Adipocyte (in vitro differentiated cells): Measurements from ENCODE around the gene PARD3B.
"Not testable (repeated sequence)": the region's sequence is repeated elsewhere in the genome, so short reads cannot be mapped to it uniquely, and the experiment has no call there.

Source experiments
- DNase-seq: peaks from one replicate; pipeline ENCODE4 v3.0.0-alpha.2; 2015; ENCODE audit warnings: low read depth
- H3K27me3 ChIP-seq: replicated peaks from 2 replicates; pipeline ENCODE4 v1.7.0; 2013; ENCODE audit warnings: mild to moderate bottlenecking, low read length, moderate library complexity; ENCODE audit not compliant: control insufficient read depth, insufficient read depth
- H3K36me3 ChIP-seq: 2 replicates; pipeline ENCODE4 v1.7.0; 2013; ENCODE audit warnings: low read length, mild to moderate bottlenecking, moderate library complexity; ENCODE audit not compliant: control insufficient read depth, insufficient read depth, severe bottlenecking
- H3K4me1 ChIP-seq: 2 replicates; pipeline ENCODE4 v1.7.0; 2013; ENCODE audit warnings: mild to moderate bottlenecking, low read length, moderate library complexity; ENCODE audit not compliant: control insufficient read depth, insufficient read depth
- H3K4me3 ChIP-seq: 2 replicates; pipeline ENCODE4 v1.7.0; 2013; ENCODE audit warnings: mild to moderate bottlenecking, low read length, moderate library complexity
- H3K9ac ChIP-seq: 2 replicates; pipeline ENCODE4 v1.7.0; 2013; ENCODE audit warnings: mild to moderate bottlenecking, low read length, moderate library complexity
- H3K9me3 ChIP-seq: 2 replicates; pipeline ENCODE4 v1.7.0; 2013; ENCODE audit warnings: mild to moderate bottlenecking, low read length, moderate library complexity; ENCODE audit not compliant: control insufficient read depth

The PARD3B gene

DNA sequence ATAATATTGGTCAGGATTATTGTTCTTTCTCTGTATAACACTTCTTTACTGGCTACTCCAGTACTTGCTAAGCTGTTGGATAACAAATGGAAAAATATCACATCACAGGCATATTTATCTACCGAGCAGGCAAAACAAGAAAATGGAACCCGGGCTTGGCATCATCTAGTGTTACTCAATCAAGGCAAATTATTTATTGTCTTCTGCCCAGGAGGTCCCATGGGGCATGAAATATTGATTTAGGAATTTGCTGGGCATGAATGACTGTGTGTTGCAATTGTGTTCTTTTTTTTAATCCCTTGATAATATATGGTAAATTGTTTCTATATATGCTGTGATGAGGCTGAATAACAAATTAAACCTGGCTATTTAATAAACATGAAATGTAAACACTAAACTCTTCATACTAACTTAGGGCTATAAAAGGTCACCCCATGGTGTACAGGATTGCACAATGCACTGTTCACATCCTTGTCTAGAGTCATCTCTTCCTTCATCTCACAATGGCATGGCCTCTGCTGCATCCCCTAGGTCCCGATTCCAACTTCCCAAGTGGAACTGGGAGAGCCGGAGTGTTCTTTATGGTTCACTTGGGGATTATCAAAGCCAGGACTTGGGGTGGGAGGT lies 2.2 kb upstream of the PARD3B start:
- peaks cover 44% of the 10 kb centered on the region for H3K4me1 ChIP-seq
- no peak overlapping the region for H3K4me3 ChIP-seq
- H3K9ac ChIP-seq, result no peak overlapping the region
- no peaks in the 10 kb centered on the region for H3K9me3 ChIP-seq
- no peaks in the 10 kb centered on the region for H3K36me3 ChIP-seq
- H3K27me3 ChIP-seq, result no peaks in the 10 kb centered on the region
- peak; percentile 58 for DNase-seq

DNA sequence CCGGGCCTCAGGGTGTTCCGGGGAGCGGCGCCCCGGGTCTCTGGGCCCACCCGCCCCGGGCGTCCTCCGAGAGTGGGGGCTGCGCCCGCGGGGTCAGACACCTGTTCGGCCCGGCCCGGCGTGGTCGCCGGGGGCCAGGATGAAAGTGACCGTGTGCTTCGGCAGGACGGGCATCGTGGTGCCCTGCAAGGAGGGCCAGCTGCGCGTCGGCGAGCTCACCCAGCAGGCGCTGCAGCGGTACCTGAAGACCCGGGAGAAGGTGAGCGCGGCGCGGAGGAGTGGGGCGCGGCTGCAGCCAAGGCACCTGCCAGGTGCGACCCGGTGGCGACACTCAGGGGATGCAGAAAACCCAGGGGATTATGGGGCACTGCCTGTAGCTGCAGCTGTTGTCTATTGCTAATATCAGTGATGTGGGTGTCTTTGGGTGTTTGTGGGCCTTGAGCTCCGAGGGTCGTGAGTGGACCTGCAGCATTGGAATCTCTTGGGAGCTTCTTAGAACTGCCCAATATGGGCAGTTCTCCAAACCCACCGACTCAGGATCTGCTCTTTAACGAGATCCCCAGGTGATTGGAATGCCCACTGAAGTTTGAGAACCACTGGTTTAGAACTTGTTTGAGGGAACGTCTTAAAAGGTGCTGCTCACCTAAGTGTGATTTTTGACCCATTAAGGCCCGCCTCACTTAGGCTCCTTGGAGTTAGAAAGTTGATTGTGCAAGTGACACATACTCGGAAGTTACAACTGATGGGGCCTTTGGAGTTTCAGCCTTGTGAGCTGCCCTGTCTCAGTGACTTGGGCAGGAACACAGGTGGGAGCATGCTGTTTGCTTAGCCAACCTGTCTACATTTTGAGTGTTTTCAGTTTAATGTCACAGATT lies 823 bp downstream of the PARD3B start:
- H3K4me3 ChIP-seq, result peak overlapping the region; percentile 93
- H3K4me1 ChIP-seq, result peaks cover 58% of the 10 kb centered on the region
- peak overlapping the region; percentile 89 for H3K9ac ChIP-seq
- H3K36me3 ChIP-seq, result no peaks in the 10 kb centered on the region
- peak; percentile 32 for DNase-seq
- H3K9me3 ChIP-seq, result no peaks in the 10 kb centered on the region
- H3K27me3 ChIP-seq, result no peaks in the 10 kb centered on the region

GRCh38 chr2:204550751-204551511 lies 5.7 kb downstream of the PARD3B start:
- peak; percentile 86 for DNase-seq
- peak overlapping the region; percentile 52 for H3K9ac ChIP-seq
- H3K27me3 ChIP-seq, result no peaks in the 10 kb centered on the region
- peak overlapping the region; percentile 15 for H3K4me3 ChIP-seq
- peaks cover 44% of the 10 kb centered on the region for H3K4me1 ChIP-seq
- H3K9me3 ChIP-seq, result no peaks in the 10 kb centered on the region
- no peaks in the 10 kb centered on the region for H3K36me3 ChIP-seq

GRCh38 chr2:204551512-204551863 lies 6.2 kb downstream of the PARD3B start:
- Histone ChIP-seq H3K4me3 (no peak overlapping the region), H3K9me3 (no peaks in the 10 kb centered on the region), H3K4me1 (peaks cover 38% of the 10 kb centered on the region), H3K9ac (peak overlapping the region; percentile 52), H3K27me3 (no peaks in the 10 kb centered on the region), H3K36me3 (no peaks in the 10 kb centered on the region)
- DNase-seq, result no peak

DNA sequence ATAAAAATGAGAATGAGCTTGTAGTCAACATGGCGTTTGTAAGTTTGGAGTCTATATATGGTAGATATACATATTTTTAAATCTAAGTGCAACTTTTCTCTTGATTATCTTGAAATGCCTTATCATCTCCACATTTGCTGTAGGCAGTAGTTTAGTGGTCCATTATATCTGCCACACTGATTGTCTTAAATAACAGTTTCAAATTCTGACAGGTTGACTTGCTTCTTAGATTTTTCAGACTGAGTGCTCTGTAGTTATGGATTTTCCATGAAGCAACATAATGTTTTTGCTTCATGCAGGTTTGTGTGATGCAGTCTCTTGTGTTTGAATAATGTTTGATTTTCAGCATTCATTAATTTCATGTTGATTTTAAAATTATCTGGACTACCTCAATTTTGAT lies 12.3 kb downstream of the PARD3B start:
- Histone ChIP-seq H3K9ac (no peak overlapping the region), H3K27me3 (no peaks in the 10 kb centered on the region), H3K9me3 (no peaks in the 10 kb centered on the region), H3K4me3 (no peak overlapping the region), H3K36me3 (no peaks in the 10 kb centered on the region), H3K4me1 (peaks cover 7% of the 10 kb centered on the region)
- no peak for DNase-seq

GRCh38 chr2:204559358-204559757 lies 14.1 kb downstream of the PARD3B start:
- not testable (repeated sequence) for H3K27me3 ChIP-seq, H3K9ac ChIP-seq, H3K4me3 ChIP-seq, DNase-seq, H3K4me1 ChIP-seq, H3K9me3 ChIP-seq, H3K36me3 ChIP-seq

DNA sequence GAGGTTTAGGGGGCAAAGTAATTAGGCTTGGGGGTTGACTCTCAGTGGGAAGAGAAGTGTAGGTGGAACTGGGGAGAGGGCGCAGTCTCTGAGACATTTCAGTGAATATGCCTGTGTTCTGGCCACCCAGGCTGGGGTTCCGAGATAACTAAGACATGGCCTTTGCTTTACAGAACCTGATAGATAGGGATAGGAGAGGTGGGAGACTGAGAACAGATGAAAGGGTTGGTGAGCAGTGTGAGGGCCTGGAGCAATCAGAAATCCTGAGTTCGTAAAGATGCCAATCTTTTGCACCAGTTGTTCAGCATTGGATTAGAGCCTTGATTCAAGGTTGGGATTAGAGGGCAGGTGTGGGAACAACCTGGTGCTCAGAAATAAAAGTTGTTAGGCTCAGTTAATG lies 15.6 kb downstream of the PARD3B start:
- DNase-seq, result no peak
- Histone ChIP-seq H3K9ac (no peak overlapping the region), H3K36me3 (no peaks in the 10 kb centered on the region), H3K27me3 (no peaks in the 10 kb centered on the region), H3K9me3 (no peaks in the 10 kb centered on the region), H3K4me1 (peaks cover 8% of the 10 kb centered on the region), H3K4me3 (no peak overlapping the region)

GRCh38 chr2:204561771-204562170 lies 16.5 kb downstream of the PARD3B start:
- no peak for DNase-seq
- H3K4me3 ChIP-seq, result peak overlapping the region; percentile 81
- peaks cover 17% of the 10 kb centered on the region for H3K4me1 ChIP-seq
- H3K9me3 ChIP-seq, result no peaks in the 10 kb centered on the region
- no peaks in the 10 kb centered on the region for H3K36me3 ChIP-seq
- H3K9ac ChIP-seq, result peak overlapping the region; percentile 85
- H3K27me3 ChIP-seq, result no peaks in the 10 kb centered on the region

GRCh38 chr2:204566439-204566838 lies 21.2 kb downstream of the PARD3B start:
- Histone ChIP-seq H3K4me3 (no peak overlapping the region), H3K27me3 (no peaks in the 10 kb centered on the region), H3K9me3 (no peaks in the 10 kb centered on the region), H3K36me3 (no peaks in the 10 kb centered on the region), H3K9ac (no peak overlapping the region), H3K4me1 (peaks cover 36% of the 10 kb centered on the region)
- DNase-seq, result peak; percentile 64

GRCh38 chr2:204570421-204570820 lies 25.1 kb downstream of the PARD3B start:
- Histone ChIP-seq H3K9ac (no peak overlapping the region), H3K4me1 (peaks cover 32% of the 10 kb centered on the region), H3K27me3 (no peaks in the 10 kb centered on the region), H3K9me3 (no peaks in the 10 kb centered on the region), H3K36me3 (no peaks in the 10 kb centered on the region), H3K4me3 (no peak overlapping the region)
- DNase-seq, result no peak

DNA sequence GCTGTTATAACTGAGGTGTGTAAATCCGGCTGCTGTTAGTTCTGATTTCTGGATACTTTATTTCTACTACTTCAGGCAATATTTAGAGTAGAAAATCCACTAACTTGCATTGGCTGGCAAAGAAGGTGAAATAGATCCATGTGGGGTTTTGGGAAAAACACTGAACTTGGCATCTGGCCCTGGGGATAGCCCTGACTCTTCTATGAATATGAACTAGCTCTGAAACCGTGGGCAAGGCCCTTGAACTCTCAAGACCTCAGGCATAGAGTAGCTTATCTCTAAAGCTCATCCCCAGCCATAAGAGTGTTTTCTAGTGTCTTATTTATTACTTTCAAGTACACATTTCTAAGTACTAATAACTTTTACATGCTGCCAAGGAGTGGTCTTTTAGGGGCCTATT lies 25.8 kb downstream of the PARD3B start:
- no peak for DNase-seq
- Histone ChIP-seq H3K27me3 (no peaks in the 10 kb centered on the region), H3K36me3 (no peaks in the 10 kb centered on the region), H3K4me1 (peaks cover 29% of the 10 kb centered on the region), H3K9me3 (no peaks in the 10 kb centered on the region), H3K4me3 (no peak overlapping the region), H3K9ac (no peak overlapping the region)
